Esophagus mucosa (tissue), 1 donor: ENCODE data around the gene CAPN9. TPM values are rescaled to one million over a fixed set of nuclear protein-coding genes. Genes with fewer than 3 reads are reported as not detected.

Experiments
- ATAC-seq: fragments of 200-7000 bp; cut with Tn5 transposase; one replicate; pipeline ENCODE4 v1.9.1; 2020
- total RNA-seq: library from RNA; stranded (reverse); gene quantifications from one replicate; pipeline ENCODE4 v1.2.4, GENCODE V29; 2023
- donor health status: DM: yes; HTN: yes; CAD: no.

Gene CAPN9
- total RNA-seq, 1 donor from 2014 or later, result not detected

DNA sequence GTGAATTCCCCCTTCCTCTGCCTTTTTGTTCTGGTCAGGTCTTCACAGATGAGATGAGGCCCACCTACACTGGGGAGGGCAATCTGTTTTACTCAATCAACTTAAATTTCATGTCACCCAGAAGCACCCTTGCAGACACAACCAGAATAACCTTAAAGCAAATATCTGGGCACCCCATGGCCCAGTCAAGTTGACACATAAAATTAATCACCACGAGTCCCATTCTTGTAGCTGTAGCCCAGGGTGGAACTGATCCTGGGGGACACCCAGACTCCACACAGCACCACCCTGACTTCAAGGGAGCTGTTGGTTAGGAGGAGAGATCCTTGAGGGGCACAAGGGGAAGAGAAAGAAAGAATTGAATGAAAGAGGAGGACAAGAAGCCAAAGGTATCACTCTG lies 23.1 kb downstream of the CAPN9 start:
- ATAC-seq, result no peak

DNA sequence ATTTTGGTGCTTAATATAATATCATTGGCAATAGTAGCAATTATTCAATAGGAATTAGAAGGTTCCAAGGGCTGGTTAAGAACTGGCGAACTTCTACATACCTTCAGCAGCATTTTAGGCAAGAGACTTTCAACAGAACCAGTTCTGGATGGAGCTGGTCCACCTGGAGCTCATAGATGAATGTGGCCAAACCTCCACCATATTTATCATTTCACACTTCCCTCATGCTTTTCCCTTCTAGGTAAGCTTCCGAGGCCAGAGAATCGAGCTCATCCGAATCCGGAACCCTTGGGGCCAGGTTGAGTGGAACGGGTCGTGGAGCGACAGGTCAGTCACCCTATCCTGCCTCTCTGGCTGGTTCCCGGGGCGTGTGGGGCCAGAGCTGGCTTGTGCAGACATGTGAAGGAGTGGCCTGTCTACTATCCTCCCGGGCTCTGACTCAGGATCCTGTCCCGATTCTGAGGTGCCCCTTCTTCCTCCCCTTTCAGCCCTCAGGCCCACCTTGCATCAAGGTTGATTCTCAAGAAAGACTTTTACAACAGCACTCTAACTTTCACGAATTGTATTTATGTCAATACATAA lies 24.7 kb downstream of the CAPN9 start:
- peak; percentile 70 for ATAC-seq

DNA sequence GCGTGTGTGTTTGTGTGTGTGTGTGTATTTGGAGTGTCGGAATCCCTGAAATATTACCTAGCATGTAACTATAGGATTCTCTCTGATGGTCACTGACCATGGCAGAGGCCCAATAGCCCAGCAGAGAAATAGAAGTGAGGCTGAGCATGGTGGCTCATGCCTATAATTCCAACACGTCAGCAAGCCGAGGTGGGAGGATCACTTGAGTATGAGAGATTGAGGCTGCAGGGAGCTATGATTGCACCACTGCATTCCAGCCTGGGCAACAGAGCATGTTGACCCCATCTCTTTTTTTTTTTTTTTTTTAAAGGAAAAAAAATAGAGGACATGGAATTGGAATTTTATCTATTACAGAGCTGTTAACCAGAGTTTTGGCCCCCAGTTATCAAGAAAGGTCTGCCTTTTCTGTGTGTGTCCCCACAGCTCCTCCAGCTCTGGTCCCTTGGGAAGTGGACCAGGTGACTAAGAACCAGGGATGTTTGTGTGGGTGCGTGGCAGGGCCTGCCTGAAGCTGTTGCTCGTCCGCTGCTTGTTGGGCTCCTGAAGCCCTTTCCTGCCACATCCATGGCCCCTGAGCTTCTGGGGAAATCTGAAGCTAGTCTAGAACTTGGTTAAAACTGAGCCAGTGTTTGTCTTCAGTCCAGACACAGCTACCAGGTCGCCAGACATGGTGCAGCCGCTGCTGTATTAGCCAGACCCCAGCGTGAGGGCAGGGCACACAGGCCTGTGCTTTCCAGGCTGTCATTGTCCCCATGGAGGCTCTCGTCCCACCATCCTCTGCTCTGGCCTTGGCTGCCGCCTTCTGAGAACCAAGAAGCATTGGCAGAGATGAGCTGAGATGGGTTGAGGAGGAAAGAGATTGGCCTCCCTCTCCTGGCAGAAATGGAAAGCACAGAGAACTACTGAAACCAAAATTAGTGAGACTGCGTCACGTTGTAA lies 25.5 kb downstream of the CAPN9 start:
- ATAC-seq, result peak; percentile 24

DNA sequence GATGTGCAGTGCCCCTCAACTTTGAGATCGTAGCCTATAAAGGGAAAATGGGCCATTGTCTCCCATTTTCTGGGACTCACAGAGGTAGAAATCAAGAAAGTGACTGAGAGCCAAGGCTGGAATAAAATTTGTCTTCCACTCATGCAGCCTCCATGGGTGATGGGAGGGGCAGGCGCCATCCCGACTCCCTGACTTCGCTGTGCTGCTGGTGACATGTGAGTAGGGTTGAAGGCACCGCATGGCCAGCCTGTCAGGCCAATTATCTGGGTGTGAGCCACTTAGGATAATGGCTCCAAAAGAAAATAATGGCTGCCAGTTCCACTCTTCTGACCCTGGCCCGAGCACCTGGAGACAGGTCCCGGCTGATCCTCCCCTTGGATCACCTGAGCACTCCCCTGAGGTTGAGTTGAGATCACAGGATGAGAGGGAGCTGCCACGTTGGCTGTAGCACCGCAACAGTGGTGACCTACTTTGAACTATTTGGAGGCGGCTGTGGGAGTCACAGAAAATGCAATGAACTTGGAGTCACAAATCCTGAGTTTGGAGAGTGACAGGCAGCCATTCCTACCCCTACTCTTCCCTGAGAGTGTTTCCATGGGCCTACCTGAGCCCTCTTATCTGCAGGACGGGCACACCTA lies 26.3 kb downstream of the CAPN9 start:
- no peak for ATAC-seq

DNA sequence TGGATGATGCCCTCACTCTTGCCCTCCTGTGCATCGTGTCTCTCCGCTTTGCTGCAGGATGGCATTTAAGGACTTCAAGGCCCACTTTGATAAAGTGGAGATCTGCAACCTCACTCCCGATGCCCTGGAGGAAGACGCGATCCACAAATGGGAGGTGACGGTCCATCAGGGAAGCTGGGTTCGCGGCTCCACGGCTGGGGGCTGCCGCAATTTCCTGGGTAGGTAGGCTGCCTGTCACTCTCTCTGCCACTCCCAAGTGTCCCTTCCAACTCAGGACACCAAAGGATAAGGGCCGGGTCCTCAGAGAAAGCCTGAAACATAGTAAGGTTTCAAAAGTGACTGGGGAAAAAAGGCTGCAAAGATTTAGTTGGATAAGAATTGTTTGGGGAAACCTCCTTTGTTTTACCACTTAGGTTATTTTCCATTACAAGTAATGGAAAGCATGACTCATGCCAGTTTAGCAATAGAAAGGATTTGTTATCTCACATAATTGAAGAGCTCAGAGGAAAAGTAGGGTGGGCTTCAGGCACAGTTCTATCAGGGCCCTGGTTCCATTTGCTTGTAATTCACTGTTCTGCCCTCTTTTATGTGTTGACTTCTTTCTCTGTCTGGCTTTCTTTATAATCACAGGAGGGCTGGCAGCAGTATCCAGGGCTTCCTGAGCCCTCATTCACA lies 31.9 kb downstream of the CAPN9 start:
- ATAC-seq, result no peak

DNA sequence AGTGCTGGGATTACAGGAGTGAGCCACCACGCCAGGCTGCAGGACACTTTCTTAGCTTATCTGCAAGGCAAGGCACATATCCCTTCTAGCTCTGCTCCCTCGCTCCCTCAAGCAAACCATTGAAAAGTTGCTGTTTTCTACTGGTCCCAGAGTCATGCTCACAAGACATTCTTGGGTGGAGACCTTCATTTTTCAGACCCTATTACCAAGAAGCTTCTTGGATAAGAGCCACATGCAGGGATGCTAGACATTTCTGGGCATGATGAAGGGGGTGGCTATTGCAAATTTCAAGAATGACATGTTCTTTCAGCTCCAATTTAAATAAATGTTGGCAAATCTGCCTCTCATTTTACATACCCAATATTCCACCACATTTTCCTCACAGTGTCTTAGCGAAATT lies 33.9 kb downstream of the CAPN9 start:
- no peak for ATAC-seq

DNA sequence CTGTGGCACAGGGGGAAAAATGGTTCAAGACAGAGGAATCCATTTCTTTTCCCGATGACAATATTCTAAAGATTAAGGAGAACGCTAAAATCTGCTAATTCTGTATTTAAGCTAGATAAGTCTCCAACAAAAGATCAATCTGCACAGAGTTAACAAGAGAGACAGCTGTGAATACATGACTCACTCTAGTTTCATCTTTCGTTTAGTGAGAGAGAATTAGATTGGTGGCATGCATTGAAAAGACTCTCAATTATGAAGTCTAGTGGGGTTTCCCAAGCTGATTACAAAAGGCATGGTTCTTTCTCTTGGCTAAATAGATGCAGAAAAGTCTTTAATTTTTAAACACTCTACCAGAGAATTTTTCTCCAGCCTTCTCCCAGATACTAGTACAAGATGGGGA lies 34.4 kb downstream of the CAPN9 start:
- no peak for ATAC-seq

DNA sequence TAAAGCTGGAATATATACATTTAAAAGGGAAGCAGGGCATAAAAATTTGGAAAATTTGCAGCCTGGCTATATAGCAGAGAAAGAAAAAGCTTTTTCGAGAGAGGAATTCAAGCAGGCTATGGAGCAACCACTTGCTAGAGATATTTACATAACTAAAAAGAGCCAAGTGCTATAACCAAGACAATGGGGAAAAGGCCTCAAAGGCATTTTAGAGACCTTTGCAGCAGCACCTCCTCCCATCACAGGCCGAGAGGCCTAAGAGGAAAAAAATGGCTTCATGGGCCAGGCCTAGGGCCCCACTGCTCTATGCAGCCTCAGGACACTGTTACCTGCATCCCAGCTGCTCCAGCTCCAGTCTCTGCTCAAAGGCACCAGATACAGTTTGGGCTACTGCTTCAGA lies 37.0 kb downstream of the CAPN9 start:
- ATAC-seq, result no peak

DNA sequence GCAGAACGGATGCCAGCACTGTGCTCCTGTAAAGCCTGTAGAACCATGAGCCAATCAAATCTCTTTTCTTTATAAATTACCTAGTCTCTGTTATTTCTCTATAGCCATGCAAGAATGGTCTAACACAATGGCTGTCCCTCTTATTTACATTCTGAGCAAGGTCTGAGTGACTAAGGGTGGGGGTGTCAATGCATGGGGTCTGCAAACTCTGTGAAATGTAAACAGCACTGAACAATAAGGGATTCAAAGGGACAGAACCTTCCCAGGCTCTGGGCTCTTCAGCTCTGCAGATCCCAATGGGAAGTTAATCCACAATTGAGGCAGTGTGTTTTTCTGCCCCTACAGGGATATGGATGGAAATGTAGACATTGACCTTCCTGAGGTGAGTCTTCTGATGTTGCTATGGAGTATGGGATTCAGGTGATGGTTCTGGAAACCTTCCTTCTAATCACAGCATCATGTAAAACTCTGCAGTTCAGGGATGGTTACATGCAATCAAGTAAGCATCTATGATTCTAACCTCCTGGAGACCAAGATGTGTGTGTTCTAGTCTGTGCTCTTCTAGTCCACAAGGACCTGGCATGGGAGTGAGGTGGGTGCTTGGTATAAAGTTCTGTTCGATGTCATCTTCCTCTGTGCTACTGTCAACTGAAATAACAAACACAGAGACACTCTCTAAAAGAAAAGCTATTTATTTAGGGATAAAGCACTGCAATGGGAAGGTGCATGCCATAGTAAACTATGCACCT lies 38.6 kb downstream of the CAPN9 start:
- no peak for ATAC-seq

DNA sequence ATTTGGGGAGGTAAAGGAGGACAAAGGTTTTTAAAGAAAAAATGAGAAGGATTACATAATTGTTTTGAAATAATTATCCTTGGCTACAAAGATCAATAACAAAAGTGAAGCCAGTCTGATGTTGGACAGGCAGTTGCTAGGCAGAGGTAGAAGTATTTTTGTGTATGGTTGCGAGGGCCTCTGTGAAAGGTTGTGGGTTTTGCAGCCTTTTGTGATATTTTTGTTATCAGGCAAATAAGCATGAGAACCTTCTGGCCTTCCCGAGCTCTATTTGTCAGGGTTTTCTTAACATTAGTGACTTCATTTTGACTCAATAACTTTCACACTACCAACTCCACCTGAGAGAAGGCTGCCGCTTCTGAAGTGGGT lies 39.2 kb downstream of the CAPN9 start:
- no peak for ATAC-seq

DNA sequence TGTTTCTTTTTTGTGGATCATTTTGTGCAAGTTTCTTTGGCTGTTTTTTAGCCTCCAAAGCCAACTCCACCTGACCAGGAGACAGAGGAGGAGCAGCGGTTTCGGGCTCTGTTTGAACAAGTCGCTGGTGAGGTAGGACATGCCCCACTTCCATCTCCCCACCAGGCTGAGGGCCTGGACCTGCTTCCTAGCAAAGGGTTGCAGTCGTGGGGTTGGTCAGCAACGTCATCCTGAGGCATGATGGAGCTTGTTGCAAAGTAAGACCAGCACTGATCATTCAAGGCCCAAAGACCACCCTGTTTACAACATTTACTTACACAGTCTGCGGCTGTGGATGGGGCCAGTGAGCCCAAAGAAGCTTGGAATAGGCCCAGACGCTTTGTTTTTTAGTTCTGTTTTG lies 40.3 kb downstream of the CAPN9 start:
- ATAC-seq, result no peak

DNA sequence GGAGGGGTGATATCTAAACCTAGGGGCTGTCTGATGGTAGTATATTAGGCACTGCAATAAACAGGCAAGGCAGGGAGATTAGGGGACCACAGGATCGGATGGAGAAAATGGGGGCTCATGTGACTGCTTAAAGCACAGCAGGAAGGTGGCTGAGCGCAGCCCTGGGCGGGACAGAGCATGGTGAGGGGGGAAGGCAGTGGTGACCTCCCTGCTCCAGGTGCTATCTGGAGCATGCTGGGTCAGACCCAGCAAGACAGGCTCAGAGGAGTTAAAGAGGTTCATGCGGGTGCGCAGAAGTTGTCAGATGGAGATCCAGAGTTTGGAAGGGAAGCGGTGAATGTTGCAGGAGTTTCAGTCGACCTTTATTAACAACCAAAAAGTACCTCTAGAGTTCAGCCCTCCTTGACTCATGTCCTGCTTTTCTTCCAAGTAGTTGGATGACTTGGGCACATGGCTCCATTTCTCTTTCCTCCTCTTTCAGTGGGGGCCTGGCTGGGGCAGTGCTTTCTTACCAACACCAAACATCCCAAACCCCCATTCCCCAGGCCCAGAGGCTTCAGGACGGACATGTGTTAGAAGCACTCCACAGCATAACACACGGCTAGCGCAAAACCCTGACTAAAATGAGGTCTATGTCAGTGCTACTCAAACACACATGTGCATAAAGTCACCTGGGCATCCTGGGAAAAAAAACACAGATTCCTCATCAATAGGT lies 41.5 kb downstream of the CAPN9 start:
- no peak for ATAC-seq

DNA sequence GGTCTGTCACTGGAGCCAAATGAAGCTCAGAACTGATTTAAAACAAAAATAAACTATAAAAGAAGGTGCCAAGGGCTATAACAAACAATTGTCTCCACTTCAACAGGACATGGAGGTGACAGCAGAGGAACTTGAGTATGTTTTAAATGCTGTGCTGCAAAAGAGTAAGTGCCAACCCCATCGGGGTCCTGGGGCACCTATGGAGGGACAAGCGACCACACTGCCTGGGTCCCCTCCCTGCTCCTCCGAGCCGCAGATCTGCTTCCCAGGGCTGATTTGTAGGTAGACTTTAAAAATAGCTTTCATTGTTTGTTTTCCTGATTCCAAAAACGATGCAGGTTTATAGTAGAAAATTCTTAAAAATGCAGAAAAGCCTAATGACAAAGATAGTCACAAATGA lies 42.8 kb downstream of the CAPN9 start:
- ATAC-seq, result no peak

DNA sequence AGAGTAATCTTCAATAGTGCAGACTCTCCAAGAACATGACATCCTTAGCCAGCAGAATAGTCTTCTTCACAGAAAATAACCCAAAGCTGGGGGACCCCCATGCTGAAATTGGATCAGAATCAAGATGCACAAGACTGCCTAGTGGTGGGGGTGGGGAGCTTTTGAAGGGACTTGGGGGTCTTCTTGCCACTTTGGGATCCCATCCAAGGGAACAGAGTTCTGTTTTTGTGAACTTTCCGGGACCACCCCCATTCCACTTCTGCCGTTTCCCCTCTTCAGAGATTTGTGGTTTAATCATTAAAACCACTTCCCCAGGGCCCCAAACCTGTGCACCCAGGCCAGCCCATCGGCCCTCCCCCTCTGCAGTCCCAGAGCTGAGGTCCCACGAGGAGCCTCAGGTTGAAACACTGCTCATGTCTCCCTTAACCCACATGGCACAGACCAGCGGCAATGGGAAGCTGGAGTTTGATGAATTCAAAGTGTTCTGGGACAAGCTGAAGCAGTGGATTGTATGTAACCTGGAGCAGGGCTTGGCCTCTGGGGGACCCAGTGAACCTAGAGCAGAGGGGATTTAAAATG lies 44.9 kb downstream of the CAPN9 start:
- ATAC-seq, result no peak

DNA sequence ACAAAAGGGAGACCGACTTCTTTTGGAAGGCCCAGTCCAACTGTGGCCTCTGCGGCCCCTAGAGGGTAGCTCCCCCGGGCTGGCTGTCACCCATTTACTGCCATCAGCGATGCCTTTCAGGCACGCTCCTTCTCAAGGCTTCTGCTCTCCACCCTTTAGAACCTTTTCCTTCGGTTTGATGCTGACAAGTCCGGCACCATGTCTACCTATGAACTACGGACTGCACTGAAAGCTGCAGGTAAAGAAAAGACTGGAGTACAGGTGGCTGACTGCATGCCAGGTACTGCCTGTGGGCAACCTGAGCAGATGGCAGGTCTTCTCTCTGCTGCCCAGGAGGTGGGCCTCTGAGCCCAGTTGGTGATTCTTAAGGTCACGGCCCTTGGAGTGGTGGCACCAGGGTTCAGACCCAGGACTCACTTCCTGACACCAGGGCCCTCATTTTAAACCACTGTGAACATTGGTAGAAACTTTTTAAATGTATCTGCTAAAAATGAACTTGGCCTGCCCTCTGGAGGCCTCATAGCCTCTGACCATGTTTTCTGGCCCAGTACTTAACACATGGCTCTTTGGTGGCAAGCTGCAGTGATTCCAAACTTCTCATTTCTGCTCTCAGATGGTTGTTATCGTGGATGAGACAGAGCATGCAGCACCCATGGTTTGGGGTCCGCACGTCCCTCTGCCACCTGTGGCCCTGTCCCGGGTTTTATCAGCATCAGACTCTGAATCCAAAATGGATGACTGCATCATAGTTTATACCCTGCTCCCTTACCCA lies 45.7 kb downstream of the CAPN9 start:
- ATAC-seq, result no peak

DNA sequence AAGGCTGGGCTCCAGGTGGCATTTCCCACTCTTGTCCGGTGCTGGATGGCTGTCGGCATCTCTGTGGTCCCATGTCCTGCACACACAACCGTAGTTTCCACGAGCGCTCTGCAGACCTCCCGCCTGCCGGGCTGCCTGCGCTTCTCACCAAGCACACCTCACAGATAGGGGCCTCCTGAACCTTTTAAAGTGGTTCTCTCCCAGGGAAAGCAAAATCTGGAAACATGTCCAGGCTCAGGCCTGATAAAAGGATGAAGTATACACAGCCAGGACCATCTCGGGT lies 46.2 kb downstream of the CAPN9 start:
- ATAC-seq, result no peak

DNA sequence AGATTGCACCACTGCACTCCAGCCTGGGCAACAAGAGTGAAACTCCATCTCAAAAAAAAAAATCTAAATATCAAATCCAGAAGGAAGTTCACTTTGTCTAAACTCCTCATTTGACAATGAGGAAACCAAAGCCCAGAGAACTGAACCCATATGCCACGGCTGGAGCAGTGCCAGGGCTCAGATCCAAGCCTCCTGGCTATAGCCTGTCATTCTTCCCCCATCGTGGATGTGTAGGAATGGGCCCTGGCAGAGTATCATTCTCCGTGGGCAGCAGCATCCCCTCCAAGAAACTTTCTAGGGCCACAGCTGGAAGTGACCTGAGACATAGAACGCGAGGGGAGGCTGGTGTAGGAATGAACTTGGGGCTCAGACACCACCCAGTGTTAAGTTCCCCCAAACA lies 47.2 kb downstream of the CAPN9 start:
- no peak for ATAC-seq

DNA sequence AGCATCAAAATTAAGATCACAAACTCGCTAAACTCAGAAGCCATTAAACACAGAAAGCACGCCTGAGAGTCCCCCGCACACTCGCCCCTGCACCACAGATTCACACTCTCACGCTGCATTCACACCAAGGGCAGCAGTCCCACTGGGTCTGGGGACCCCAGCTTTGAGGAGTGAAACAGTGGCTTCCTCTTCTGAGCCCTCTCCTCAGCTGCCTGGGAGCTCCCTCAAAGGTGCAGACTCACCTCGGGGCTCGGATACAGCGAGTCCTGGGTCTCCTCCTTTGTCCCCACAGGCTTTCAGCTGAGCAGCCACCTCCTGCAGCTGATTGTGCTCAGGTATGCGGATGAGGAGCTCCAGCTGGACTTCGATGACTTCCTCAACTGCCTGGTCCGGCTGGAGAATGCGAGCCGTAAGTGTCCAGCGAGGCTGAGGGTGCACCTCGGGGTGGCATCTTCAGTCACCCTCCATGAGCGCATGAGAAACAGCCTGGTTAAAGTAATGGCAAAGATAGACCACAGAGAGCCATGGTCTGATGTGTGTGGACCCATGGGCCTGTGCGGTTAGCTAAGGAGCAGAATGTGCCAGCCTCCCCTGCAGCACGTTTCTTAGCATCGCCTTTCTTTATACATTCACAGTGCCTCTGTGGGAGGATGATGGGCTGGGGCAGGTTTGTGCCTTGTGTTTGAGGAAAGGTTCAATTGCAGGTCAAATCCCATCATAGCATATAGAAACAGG lies 47.9 kb downstream of the CAPN9 start:
- ATAC-seq, result no peak

DNA sequence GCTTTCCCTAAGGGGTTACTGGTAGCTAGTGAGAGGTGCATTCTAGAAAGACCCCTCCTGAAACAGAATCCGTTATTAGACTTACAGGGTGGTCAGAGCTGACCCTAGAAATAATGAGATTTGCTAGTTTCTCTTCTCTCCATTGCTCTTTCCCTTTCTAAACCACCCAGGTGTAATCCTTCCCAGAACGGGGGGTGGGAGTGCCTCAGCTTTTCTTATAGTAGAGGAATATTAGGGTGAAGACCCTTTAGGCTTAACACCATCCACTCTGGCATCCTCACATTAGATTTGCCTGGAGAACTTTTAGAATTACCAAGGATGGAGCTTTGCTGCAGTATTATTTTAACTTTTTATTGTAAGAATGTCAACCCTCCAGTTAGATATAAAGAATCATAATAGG lies 49.4 kb downstream of the CAPN9 start:
- ATAC-seq, result no peak

DNA sequence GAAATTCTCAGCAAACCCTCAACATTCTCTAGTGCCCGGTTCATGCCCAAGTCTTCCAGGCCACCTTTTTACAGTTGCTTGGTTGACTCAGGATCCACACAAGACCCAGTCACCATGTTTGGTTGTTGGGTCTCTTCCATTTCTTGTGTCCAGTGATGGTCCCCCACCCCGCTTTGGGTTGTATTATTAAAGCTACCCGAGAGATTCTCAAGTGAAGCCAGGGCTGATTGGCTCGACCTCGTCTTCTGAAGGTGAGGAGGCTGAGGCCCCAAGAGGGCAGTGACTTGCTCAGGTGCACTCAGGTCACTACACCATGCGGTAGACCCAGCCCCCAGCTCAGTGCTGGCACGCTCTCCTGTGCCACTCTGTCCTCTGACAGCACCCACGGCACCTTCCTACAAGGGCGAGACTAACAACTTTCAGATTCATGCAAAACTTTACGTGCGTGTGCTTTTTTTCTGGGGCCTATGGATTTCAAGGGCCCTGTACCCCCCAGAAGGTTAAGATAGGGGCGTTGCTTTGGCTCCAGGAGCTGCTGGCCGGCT lies 50.3 kb downstream of the CAPN9 start:
- ATAC-seq, result no peak
